Measurements from ENCODE around the gene AWAT2. TPM values are rescaled to one million over a fixed set of nuclear protein-coding genes. Genes with fewer than 3 reads are reported as not detected.

AWAT2 gene
- total and polyA plus RNA-seq, 2 experiments from 2014 or later = not detected

- TF ChIP-seq, protein P1, sequence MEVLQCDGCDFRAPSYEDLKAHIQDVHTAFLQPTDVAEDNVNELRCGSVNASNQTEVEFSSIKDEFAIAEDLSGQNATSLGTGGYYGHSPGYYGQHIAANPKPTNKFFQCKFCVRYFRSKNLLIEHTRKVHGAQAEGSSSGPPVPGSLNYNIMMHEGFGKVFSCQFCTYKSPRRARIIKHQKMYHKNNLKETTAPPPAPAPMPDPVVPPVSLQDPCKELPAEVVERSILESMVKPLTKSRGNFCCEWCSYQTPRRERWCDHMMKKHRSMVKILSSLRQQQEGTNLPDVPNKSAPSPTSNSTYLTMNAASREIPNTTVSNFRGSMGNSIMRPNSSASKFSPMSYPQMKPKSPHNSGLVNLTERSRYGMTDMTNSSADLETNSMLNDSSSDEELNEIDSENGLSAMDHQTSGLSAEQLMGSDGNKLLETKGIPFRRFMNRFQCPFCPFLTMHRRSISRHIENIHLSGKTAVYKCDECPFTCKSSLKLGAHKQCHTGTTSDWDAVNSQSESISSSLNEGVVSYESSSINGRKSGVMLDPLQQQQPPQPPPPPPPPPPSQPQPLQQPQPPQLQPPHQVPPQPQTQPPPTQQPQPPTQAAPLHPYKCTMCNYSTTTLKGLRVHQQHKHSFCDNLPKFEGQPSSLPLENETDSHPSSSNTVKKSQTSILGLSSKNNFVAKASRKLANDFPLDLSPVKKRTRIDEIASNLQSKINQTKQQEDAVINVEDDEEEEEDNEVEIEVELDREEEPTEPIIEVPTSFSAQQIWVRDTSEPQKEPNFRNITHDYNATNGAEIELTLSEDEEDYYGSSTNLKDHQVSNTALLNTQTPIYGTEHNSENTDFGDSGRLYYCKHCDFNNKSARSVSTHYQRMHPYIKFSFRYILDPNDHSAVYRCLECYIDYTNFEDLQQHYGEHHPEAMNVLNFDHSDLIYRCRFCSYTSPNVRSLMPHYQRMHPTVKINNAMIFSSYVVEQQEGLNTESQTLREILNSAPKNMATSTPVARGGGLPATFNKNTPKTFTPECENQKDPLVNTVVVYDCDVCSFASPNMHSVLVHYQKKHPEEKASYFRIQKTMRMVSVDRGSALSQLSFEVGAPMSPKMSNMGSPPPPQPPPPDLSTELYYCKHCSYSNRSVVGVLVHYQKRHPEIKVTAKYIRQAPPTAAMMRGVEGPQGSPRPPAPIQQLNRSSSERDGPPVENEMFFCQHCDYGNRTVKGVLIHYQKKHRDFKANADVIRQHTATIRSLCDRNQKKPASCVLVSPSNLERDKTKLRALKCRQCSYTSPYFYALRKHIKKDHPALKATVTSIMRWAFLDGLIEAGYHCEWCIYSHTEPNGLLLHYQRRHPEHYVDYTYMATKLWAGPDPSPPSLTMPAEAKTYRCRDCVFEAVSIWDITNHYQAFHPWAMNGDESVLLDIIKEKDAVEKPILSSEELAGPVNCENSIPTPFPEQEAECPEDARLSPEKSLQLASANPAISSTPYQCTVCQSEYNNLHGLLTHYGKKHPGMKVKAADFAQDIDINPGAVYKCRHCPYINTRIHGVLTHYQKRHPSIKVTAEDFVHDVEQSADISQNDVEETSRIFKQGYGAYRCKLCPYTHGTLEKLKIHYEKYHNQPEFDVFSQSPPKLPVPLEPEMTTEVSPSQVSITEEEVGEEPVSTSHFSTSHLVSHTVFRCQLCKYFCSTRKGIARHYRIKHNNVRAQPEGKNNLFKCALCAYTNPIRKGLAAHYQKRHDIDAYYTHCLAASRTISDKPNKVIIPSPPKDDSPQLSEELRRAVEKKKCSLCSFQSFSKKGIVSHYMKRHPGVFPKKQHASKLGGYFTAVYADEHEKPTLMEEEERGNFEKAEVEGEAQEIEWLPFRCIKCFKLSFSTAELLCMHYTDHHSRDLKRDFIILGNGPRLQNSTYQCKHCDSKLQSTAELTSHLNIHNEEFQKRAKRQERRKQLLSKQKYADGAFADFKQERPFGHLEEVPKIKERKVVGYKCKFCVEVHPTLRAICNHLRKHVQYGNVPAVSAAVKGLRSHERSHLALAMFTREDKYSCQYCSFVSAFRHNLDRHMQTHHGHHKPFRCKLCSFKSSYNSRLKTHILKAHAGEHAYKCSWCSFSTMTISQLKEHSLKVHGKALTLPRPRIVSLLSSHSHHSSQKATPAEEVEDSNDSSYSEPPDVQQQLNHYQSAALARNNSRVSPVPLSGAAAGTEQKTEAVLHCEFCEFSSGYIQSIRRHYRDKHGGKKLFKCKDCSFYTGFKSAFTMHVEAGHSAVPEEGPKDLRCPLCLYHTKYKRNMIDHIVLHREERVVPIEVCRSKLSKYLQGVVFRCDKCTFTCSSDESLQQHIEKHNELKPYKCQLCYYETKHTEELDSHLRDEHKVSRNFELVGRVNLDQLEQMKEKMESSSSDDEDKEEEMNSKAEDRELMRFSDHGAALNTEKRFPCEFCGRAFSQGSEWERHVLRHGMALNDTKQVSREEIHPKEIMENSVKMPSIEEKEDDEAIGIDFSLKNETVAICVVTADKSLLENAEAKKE (CRISPR knock-in tag; IDR thresholded peaks at IDR 0.05) = no peak
- TF ChIP-seq JUNB (IDR thresholded peaks at IDR 0.05; ENCODE audit: unreplicated experiment) (no peak), ETS1 (IDR thresholded peaks at IDR 0.05) (no peak), STAT1 (IDR thresholded peaks at IDR 0.05; ENCODE audit: unreplicated experiment) (no peak), POLR2AphosphoS5 (IDR thresholded peaks at IDR 0.05; ENCODE audit: low read depth) (no peak), EZH2phosphoT487 (IDR thresholded peaks at IDR 0.05; ENCODE audit: unreplicated experiment) (no peak), NANOG (IDR thresholded peaks at IDR 0.05; ENCODE audit: borderline replicate concordance) (no peak), EZH2 (IDR thresholded peaks at IDR 0.05; ENCODE audit: low read depth, unreplicated experiment) (no peak), ZNF331 (CRISPR knock-in tag; IDR thresholded peaks at IDR 0.05; ENCODE audit: low read depth) (no peak)
These were observed 2.8 kb downstream of the AWAT2 start (continued) for GRCh38 chrX:70046978-70047377.

Data from GM23338 (cell line).